ENCODE data around the gene PIK3AP1. TPM values are rescaled to one million over a fixed set of nuclear protein-coding genes. Genes with fewer than 3 reads are reported as not detected.

PIK3AP1 gene
- polyA plus RNA-seq, 10 donors: 1.7 to 3.4 (median 2.7) TPM

DNA sequence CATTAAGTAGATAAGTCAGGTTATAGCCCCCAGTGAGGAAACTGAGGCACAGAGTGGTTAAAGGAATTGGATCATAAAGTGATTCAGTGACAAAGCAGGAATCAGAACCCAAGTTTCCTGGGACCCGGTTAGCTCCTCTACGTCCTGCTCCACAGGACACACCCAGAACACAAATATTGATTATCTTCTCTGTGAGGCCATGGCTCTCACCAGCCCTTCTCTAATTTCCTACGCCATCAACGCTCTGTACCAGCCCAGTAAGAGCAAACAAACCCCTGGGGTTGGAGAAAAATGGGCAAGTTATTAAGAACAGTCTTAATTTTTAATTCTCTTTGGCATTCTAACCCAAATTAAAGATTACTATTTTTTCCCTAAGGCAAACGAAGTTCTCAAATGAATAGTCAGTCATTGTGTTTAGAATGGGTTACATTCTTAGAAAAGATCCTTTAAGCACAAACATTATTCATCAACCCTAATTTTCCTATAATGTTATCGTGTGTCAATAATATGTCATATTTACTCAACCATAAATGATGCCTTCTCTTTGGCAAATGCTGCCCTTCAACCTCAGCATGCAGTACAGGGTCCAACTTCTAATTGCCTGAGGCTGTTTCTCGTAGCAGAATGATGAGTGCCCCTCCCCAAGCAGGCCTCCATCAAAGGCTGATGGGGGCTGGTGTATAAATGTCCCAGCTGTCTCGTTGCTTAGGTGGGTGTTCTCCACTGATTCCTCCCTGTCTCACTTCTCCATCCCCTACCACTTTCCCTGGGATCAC, 108.1 kb downstream of the PIK3AP1 start:
- DNase-seq: no peak

DNA sequence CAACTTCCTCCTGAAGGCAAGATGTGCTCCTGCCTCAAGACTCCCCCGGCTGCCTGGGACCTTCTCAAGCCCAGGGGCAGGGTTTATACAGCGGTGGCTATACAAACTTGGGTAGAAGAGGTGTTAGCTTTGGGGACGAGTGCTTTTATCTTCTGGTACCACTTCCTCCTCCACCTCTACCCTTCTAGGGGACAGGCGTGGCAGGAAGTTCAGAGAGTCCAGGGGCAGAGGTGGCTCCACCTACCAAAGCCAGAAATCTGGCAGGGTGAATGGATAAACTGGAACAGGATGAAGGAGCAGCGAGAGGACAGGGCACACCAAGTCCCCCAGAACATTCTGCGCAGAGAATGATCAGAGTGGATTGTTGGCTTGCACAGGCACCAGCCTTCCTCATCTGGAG, 109.5 kb downstream of the PIK3AP1 start:
- no peak for DNase-seq

DNA sequence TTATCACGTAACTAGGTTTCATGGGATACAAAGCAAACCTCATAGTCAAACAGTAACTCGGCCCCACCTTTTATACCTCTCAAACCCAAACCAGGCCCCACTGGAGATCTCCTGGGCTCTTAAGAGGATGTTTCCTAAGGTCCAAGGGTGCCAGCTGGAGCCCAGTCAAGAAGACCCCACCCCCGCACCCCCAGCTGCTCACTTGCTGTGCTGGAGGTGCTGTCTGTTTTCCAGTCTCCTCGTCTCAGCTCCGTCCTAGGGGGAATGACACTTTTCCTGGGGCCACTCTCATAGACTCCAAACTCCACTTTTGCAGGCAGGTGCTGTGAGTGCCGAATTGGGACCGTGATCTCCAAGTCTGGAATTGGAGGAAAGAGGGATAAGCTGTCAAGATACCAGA, 110.8 kb downstream of the PIK3AP1 start:
- no peak for DNase-seq

DNA sequence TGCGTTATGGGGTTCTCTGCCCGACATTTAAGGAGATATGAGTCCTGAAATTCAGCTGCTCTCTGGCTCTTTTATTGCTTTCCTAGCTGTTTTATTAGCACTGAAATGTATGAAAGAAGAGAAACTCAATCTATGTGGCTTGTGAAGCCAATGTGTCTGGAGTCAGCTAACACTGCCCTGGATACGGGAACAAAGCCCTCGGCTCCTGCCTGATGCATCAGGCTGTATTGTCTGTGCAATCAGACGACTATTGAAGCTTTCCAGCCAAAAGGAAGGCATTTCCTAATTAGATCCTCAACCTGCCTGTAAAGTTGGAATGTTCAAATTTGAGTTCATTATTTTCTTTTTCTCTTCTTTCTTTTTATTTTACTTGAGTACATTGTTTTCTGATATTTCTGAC, 111.5 kb downstream of the PIK3AP1 start:
- no peak for DNase-seq

DNA sequence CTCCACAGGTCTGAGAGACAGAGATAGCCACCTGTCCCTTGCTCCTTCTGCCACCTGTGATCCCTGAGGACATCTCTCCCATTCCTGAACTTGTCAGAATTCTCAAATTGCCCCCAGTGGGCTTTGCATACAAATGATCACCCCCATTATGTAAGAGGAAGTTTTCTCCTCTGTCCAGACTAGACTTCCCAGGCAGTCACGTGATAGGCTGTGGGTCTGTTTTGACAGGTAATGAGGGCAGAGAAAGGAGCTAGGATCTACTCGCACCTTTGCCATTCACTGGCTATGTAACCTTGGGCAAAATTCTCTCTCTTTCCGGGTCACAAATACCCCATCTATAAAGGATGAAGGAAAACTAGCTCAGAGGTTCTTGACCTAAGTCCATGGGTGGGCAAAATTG, 112.1 kb downstream of the PIK3AP1 start:
- no peak for DNase-seq

DNA sequence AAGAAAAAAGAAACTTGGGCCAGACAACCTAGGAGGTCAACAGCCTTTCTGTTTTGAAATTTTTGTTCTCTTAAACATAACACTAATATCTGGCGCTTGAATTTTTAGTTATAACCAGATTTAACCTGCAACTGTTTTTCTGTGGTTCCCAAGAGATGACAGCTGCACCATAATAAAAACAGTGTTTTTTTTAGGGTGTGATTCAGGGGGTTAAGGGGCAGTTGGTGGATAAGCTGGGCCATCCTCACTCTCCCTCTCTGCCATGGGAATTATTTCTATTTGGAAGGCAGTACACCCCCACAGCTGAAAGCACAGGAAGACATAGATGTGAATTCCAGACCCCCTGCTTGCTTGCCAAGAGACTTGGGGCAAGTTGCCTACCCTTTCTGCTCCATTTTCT, 113.4 kb downstream of the PIK3AP1 start:
- no peak for DNase-seq

DNA sequence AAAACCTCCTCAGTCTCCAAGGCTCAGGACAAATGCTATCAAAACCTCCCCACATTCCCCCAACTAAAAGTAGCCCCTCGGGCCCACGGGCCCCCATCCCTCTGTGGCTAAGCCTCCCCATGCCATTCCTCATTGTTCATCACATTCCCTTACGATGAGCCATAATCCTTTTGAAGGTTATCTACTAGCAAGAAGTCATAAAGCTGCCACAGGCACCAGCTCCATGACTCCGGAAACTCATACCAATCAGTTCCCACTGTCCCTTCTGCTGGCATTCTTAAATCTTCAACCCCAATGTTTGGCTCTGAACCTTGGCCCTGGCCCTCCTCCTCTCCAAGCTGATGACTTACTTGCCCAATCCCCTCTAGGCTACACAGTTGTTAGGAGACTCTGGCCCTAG, 114.1 kb downstream of the PIK3AP1 start:
- peak in 1 of 3 donors; percentile 18 for DNase-seq

DNA sequence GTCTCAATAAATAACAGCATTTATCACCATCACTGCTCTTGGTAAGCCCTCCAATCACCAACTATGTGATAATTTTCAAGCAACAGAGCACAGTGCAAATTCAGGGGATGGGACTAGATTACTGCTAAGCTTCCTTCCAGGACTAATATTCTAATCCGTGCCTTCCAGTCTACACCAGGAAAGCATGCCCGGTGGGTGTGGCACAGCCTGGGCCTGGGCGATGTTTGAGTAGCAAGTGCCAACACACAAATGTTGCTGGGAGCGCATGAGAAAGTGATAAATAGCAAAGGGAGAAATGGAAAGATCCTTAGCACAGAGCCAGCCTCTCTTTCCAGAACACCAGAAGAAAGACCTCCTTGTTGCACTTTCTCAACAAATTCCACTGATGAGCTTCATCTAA, 120.0 kb downstream of the PIK3AP1 start:
- DNase-seq: no peak

DNA sequence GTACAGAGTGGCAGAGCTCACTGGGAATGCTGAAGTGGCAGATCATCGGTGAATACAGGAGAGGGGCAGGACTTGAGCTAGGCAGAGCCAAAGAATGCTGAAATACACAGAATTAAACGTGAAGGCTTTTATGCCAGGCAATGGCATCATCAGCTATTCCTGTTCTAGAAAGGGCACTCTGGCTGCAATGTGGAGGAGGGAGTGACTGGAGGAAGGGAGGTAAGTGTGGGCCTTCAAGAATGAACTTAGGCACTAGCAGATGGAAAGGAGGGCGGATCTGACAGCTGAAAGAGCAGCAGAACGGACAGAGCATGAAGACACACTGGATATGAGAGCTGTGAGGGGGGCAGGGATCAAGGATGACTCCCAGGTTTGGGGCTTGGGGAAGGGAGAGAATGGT, 121.5 kb downstream of the PIK3AP1 start:
- no peak for DNase-seq

DNA sequence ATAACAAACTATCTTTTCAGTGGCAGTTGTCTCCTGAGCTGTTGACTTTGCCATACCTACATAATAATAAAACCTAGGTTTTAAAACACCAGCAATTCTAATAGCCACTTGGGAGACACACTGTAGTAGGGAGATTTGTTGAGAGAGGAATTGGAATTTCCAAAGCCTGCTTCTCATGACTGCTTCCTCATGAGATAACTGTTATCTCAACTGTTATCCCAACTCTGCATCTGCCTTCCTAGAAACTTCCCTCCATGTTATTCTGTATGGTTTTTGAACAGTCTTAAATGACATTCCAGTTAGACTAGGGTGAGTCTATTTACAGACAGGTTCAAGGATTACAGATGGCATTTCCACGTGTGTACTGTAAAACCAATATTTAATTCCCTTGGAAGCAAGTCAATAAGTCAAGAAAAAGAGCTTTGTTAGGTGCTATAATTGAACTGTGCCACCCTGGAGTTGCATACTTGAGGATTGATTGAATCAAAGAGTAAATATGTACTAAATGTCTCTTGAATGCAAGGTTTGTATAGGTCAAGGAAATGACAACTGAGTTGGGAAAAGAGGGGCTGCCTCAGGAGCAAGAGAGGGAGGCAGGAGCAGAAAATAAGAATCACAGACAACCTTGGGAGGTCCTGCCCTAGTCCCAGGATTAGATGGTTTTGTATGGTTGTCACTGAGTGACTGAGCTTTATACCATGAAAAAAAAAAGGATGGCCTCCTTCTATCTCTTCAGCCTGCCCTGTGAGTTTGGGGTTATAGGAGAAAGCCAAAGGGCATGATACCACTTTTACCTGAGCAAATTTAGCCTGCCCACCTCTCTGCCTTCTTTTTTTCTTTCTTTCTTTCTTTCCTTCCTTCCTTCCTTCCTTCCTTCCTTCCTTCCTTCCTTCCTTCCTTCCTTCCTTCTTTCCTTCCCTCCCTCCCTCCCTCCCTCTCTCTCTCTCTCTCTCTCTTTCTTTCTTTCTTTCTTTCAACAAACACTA, 123.6 kb downstream of the PIK3AP1 start:
- DNase-seq: no peak

DNA sequence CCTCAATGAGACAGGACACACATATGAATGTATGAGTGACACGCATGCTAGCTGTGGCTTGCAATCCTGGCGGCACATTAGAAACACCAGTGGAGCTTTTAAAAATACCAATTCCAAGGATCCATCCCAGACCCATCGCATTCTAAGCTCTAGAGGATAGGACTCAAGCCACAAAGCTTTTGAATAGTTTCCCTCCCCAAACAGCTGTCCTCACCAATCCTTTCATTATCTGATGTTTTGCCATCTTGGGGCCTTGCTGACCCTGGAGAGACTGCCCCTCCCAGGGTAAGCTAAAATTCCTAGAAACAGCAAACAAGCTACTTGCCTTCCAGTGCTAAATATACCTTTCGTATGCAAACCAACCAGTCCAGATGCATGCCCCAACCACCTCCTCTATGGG, 124.6 kb downstream of the PIK3AP1 start:
- no peak for DNase-seq

DNA sequence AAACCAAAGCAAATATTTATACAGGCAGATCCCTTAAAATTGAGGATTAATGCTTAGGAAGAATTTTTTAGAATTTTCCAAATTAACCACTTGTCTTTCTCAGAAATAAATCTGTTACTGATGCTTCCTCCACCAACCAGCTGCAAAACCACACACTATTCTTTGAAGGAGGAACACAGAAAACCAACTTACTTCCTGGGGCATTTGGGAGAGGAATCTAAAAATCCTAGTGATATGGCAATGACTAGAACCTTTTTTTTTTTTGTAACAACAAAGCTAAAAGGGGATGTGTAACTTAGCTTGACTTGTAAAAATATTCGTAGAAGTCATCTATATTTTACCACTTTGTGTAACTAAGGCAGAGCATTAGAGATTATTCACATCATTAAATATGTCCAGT, 128.4 kb downstream of the PIK3AP1 start:
- no peak for DNase-seq

DNA sequence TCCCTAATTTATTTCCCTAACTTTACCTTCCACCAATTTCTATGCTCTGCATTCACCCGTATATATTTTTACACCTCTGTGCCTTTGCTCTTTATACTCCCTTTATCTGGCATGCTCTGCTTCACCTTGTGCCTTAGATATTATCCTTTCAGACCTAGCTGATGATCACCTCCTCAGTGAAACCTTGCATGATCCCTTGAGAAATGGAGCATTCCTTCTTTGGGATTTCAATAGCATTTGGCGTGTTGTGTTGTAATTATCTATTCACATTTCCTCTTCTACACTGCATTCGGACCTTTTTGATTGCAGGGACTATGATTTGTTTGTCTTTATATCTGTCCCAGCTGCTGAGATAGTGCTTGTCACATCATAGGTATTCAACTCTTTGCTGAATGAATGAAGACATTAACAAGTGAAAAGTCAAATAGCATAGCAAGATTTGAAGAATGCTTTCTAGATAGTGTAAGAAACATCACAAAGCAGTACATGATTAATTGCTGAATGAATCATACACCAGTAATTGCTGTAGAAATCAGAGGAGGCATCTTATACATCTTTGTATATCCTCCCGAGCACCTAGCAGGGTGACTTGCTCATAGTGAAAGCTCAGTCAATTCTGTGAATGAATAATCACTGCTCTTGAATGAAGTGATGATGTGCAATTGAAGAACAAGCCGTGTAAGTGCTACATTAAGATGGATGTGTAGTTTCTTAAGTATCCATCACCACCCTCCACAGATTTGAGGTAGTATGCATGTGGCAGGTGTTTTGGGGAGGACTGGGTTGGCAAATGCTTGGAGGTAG, 131.5 kb downstream of the PIK3AP1 start:
- DNase-seq: peak in 1 of 3 donors; percentile 11

DNA sequence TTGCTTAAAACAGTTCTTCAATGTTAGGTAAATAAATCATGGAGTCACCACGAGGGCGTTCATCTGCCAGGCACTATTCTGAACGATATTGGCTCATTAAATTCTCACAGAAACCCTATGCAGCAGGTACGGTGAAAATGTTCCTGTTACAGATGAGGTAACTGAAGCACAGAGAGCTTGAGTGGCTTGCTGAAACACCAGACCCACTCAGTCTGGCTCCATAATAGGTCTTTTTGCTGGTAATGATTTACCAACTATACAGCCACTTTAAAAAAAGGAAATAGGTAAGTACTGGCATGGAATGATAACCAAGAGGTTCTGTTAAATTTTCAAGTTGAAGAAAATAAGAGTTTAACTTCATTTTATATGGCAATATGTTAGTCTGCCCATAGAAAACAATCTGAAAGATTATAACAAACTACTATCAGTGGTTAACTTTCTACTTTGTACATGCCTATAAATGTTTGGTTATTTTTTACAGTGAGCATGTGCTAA, 132.2 kb downstream of the PIK3AP1 start:
- peak in 1 of 3 donors; percentile 3 for DNase-seq

DNA sequence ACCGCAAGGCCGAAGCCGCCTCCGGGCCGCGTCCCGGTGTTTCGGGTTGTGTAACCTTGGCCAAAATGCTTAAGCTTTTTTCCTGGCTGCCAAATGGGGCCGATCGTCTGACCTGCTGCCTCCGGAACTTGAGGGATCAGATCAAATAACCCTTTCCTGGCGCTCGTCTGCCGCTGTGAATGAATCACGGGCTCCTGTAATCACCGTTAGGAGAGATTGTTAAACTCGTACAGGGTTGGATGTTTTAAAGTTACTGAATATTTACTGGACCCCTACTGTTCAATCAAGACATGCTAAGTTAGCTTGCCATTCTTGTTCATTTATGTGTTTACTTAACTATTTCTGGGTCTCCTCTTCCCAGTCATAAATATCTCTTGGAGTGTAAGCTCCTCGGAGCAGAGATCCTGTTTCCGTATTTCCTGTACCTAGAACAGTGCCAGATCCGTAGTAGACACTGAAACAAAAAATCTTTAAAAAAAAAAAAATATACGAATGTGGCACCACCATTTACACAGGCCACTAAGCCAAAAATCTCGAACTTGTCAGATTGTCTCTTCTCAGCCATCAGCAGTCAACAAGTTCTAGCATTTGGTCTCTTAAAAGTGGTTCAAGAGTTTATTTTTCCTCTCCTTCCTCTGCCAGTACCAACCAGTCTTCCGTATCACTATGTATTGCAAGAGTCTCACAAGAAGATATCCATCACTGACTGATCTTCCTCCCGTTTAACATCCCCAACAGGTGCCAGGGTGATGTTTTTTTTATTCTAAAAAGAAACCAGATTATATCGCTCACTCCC, 132.9 kb downstream of the PIK3AP1 start:
- DNase-seq: peak; percentile 65 to 92 (median 85)

DNA sequence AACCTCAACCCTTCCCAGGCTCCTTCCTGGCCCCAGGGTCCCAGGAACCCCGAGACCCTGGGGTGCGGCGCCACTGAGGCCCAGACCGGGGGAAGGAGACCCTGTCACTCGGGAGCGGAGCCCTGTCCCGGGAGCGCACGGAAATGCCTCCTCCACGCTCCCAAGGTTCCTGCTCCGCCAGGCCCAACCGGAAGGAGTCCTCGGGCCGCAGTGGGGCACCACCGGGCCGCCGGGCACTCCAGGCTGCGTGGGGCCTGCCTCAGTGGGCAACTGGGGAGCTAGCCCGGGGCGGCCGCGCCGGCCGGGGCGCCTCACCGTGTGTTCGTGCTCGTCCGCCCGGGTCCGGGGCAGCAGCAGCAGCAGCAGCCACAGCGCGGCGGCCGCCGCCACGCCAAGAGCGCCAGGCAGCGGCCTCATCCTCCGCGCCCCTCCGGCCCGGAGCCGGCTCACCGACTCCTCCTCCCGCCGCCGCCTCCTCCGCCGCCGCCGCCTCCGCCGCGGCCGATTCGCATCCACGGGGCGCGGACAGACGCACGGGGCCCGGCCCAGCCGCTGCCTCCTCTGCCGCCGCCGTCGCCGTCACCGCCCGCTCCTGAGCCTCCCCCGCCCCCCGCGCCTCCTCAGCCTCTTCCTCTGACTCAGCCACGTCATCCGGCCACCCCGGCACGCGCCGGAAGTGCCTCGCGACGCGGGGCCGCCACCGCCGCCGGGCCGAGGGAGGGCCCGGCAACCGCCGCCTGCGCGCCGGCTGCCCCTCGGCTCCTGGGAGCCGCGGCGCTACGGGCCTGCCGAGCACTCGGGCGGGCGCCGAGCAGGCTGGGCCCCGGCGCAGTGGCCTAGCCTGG, 133.7 kb downstream of the PIK3AP1 start, which contains the start of gene TM9SF3:
TSS of gene TM9SF3 (minus strand) at position 594 of the 845 bp plus-strand sequence. CDS start at position 417, 177 bp downstream.
- peak; percentile 89 to 95 (median 92) for DNase-seq

DNA sequence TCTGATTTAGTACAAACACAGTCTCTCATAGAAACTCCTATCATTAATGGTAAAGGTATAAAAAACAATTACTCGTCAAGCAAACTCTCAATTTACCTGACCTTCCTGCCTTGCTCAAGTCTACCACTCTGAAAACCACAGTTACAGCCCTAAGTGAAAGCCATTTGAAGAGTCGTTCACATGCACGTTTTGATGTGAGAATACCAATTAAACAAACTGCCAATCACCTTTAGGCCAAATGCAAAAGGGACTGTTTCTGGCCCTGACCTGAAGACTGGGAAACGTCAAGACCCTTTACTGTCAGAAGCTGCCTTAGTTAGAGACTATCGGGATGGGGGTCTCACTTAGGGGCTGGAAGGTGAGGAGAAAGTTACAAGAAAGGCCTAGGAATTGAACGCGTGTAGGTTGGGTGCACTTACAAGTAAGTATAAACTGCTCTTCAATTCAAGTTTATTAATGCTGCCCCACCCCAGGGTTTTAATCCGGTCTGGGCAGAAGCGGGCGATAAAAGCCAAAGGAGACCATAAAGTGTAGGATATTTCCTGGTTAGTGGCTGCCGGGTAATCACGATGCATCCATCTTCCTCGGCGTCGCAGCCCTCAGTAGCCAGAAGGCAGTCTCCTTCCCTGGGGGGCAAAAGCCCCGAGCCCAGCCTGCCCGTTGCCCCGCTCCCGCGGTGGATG, 134.4 kb downstream of the PIK3AP1 start:
- DNase-seq: no peak

DNA sequence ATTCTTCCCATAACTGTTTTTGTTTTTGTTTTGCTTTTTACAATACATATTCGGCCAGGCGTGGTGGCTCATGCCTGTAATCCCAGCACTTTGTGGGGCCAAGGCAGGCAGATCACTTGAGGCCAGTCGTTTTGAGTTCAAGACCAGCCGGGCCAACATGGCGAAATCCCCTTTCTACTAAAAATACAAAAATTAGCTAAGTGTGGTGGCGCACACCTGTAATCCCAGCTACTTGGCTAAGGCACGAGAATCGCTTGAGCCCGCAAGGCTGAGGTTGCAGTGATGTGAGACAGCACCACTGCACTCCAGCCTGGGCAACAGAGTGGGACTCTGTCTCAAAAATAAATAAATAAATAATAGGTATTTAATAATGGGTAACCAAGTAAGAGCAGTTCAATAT, 135.8 kb downstream of the PIK3AP1 start:
- no peak for DNase-seq

DNA sequence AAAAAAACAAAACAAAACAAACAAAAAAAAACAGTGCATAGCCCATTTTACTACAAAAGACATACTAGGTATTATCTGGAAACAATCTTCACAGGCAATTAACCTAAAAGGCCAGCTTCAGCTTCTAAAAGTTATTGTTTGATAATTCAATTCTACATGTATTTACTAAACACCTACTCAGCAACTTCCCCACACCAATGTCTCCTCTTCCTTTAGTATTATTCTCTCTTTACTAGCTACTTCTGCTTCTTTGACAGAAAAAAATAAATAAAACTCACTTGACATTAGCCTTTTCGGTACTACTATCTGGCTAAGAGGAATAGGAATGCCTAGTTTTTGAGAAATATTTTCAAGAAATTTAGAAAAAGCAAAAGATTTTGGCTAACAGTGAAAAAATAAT, 136.3 kb downstream of the PIK3AP1 start:
- no peak for DNase-seq
